K562 (cell line): ENCODE measurements around the gene ZBP1. TPM values are rescaled to one million over a fixed set of nuclear protein-coding genes. Genes with fewer than 3 reads are reported as not detected.

Experiments
- BHLHE40 ChIP-seq: IDR thresholded peaks from 2 replicates; pipeline ENCODE4 v1.6.1; 2011; ENCODE audit warnings: low read length, improper control_type of control experiment
- BRD4 ChIP-seq: fragments of 200-600 bp; sonication (generic); IDR thresholded peaks from 2 replicates; pipeline ENCODE4 v1.6.1; 2017; ENCODE audit warnings: inconsistent platforms
- CREM ChIP-seq: IDR thresholded peaks from 2 replicates; pipeline ENCODE4 v1.6.1; 2014; ENCODE audit warnings: antibody characterized with exemption, low read depth
- HDAC2 ChIP-seq: fragments of 450-650 bp; IDR thresholded peaks from 2 replicates; pipeline ENCODE4 v1.6.1; 2016; ENCODE audit warnings: mild to moderate bottlenecking
- NFIC ChIP-seq: fragments of 450-650 bp; IDR thresholded peaks from 2 replicates; pipeline ENCODE4 v1.6.1; 2017; ENCODE audit warnings: mild to moderate bottlenecking, inconsistent platforms
- polyA plus RNA-seq, 8 experiments: library from polyadenylated mRNA; depleted of rRNA in 4 of 8; stranded (reverse) in 5 of 8; unstranded in 3 of 8; fragments of >200 nt; fragmentation: Nextera tagmentation in 2 of 8; fragmentation: Illumina TruSeq in 1 of 8; extraction: Ambion mirVana in 2 of 8; extraction: Trizol in 1 of 8; gene quantifications; 2 replicates each; pipeline versions ENCODE4 v1.2.1 to v1.2.3, GENCODE V29; 2011 to 2014; ENCODE audit warnings: inconsistent platforms in 1 of 8, missing spikeins in 1 of 8
- total RNA-seq, 7 experiments: library from RNA; depleted of rRNA in 6 of 7; stranded (reverse); fragments of >200 nt in 6 of 7; fragmentation: Illumina TruSeq in 2 of 7; extraction: Trizol in 2 of 7; gene quantifications; 2 replicates each; pipeline versions ENCODE4 v1.2.1 to v1.2.3, GENCODE V29; 2011 to 2021; ENCODE audit warnings: low replicate concordance in 1 of 7
- TF ChIP-seq, protein P1 (sequence below): fragments of 450-650 bp; IDR thresholded peaks from 2 replicates; pipeline ENCODE4 v1.6.1; 2017; ENCODE audit warnings: antibody characterized with exemption, mild to moderate bottlenecking
- TF ChIP-seq, protein P2 (sequence below), 2 experiments: fragments of 450-650 bp in 1 of 2; sonication (generic) in 1 of 2; formaldehyde crosslinking in 1 of 2; IDR thresholded peaks in 1 of 2; conservative IDR thresholded peaks in 1 of 2; 2 replicates each; pipeline versions ENCODE4 v1.6.1 to v1.8.1; 2016 to 2023; ENCODE audit warnings: mild to moderate bottlenecking in 2 of 2, moderate library complexity in 2 of 2, inconsistent platforms in 1 of 2, missing genetic modification reagents in 1 of 2

Gene ZBP1
- total and polyA plus RNA-seq, 9 of the 15 experiments (the other 6 are each of a cell fraction or from before 2014, with no cell fraction given) = not detected

DNA sequence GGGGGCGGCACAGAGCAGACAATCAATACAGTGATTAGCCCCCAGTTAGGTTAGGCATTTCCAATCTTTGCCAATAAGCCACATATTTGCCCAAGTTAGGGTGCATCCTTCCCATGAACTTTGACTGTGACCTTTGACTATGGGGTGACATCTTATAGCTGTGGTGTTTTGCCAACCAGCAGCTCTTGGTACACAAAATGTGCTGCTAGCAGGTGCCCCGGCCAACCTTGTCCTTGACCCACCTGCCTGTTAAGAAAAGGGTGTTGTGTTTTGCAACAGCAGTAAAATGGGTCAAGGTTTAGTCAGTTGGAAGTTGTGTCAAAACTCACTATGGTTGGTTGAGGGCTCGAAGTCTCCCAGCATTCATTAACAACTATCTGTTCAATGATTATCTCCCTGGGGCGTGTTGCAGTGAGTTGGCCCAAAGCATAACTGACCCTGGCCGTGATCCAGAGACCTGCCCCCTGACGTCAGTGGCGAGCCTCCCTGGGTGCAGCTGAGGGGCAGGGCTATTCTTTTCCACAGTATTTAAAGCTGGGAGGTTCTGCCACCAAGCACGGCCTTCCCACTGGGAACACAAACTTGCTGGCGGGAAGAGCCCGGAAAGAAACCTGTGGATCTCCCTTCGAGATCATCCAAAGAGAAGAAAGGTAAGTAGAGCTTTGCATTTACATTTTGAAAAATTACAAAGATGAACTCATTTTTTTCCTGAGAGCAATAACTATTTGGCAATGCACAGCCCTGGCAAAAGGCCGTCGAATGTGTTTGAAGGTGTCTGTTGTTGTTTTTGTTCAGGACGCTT lies 59.5 kb downstream of the ZBP1 start, which contains the start of gene PCK1 (continued):
- TF ChIP-seq, protein P1, sequence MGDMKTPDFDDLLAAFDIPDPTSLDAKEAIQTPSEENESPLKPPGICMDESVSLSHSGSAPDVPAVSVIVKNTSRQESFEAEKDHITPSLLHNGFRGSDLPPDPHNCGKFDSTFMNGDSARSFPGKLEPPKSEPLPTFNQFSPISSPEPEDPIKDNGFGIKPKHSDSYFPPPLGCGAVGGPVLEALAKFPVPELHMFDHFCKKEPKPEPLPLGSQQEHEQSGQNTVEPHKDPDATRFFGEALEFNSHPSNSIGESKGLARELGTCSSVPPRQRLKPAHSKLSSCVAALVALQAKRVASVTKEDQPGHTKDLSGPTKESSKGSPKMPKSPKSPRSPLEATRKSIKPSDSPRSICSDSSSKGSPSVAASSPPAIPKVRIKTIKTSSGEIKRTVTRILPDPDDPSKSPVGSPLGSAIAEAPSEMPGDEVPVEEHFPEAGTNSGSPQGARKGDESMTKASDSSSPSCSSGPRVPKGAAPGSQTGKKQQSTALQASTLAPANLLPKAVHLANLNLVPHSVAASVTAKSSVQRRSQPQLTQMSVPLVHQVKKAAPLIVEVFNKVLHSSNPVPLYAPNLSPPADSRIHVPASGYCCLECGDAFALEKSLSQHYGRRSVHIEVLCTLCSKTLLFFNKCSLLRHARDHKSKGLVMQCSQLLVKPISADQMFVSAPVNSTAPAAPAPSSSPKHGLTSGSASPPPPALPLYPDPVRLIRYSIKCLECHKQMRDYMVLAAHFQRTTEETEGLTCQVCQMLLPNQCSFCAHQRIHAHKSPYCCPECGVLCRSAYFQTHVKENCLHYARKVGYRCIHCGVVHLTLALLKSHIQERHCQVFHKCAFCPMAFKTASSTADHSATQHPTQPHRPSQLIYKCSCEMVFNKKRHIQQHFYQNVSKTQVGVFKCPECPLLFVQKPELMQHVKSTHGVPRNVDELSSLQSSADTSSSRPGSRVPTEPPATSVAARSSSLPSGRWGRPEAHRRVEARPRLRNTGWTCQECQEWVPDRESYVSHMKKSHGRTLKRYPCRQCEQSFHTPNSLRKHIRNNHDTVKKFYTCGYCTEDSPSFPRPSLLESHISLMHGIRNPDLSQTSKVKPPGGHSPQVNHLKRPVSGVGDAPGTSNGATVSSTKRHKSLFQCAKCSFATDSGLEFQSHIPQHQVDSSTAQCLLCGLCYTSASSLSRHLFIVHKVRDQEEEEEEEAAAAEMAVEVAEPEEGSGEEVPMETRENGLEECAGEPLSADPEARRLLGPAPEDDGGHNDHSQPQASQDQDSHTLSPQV = peak; percentile 89
- TF ChIP-seq BRD4 (no peak), HDAC2 (peak; percentile 78), NFIC (peak; percentile 96), BHLHE40 (peak; percentile 53; the same call in 1 of the 2 replicates), CREM (peak; percentile 92)
- TF ChIP-seq, protein P2, sequence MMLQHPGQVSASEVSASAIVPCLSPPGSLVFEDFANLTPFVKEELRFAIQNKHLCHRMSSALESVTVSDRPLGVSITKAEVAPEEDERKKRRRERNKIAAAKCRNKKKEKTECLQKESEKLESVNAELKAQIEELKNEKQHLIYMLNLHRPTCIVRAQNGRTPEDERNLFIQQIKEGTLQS (IDR thresholded peaks at IDR 0.05) = peak; percentile 53; the same call in 1 of the 2 replicates
- TF ChIP-seq, protein P2 (CRISPR knock-in tag; conservative IDR thresholded peaks at IDR 0.05) = peak; percentile 79
